Limb (tissue), 2 donors: ENCODE results near the gene TMEM14B.
"Not testable (repeated sequence)": the region's sequence is repeated elsewhere in the genome, so short reads cannot be mapped to it uniquely, and the experiment has no call there.

ENCODE experiments used
- DNase-seq, 2 donors: peaks; one replicate each; pipeline ENCODE4 v3.0.0-alpha.2; 2016; ENCODE audit errors: extremely low spot score in 2 of 2

TMEM14B gene

GRCh38 chr6:10747251-10747972 lies at the start of gene TMEM14B:
Gene TMEM14B (plus strand): TSS chr6:10747805. CDS start chr6:10749246, 1,441 bp downstream.
- DNase-seq = peak; percentile 98 to 99

GRCh38 chr6:10713962-10714361 lies 33.6 kb upstream of the TMEM14B start:
- no peak for DNase-seq

- DNase-seq = no peak
Observed at GRCh38 chr6:10719296-10719963, 28.2 kb upstream of the TMEM14B start.

GRCh38 chr6:10719964-10720264 lies 27.7 kb upstream of the TMEM14B start:
- no peak for DNase-seq

GRCh38 chr6:10720265-10720959 lies 27.2 kb upstream of the TMEM14B start:
- DNase-seq = peak in 1 of 2 donors; percentile 67

- not testable (repeated sequence) for DNase-seq
Observed at GRCh38 chr6:10720960-10721849, 26.4 kb upstream of the TMEM14B start.

- DNase-seq = no peak
Observed at GRCh38 chr6:10721850-10722569, 25.6 kb upstream of the TMEM14B start.

GRCh38 chr6:10722570-10722819 lies 25.1 kb upstream of the TMEM14B start:
- DNase-seq = no peak

GRCh38 chr6:10722820-10723566 lies 24.6 kb upstream of the TMEM14B start, which contains the start of gene TMEM14C:
Gene TMEM14C (plus strand): TSS chr6:10723070. CDS start chr6:10724614, 1,544 bp downstream.
- peak; percentile 98 for DNase-seq

- no peak for DNase-seq
Observed at GRCh38 chr6:10723567-10723881, 24.1 kb upstream of the TMEM14B start.

- no peak for DNase-seq
Observed at GRCh38 chr6:10725044-10725443, 22.6 kb upstream of the TMEM14B start.

GRCh38 chr6:10725716-10726115 lies 21.9 kb upstream of the TMEM14B start:
- no peak for DNase-seq

- no peak for DNase-seq
Observed at GRCh38 chr6:10730254-10730653, 17.4 kb upstream of the TMEM14B start.

- no peak for DNase-seq
Observed at GRCh38 chr6:10733151-10733715, 14.4 kb upstream of the TMEM14B start.

GRCh38 chr6:10733863-10734262 lies 13.7 kb upstream of the TMEM14B start:
- no peak for DNase-seq

GRCh38 chr6:10736731-10737130 lies 10.9 kb upstream of the TMEM14B start:
- no peak for DNase-seq

- no peak for DNase-seq
Observed at GRCh38 chr6:10740061-10740460, 7.5 kb upstream of the TMEM14B start.

GRCh38 chr6:10741643-10742042 lies 6.0 kb upstream of the TMEM14B start:
- not testable (repeated sequence) for DNase-seq

GRCh38 chr6:10742251-10742650 lies 5.4 kb upstream of the TMEM14B start:
- no peak for DNase-seq

GRCh38 chr6:10743515-10743914 lies 4.1 kb upstream of the TMEM14B start:
- DNase-seq = no peak
